NCI-H226 (cell line): ENCODE results near the gene RRM2.

Experiments
- DNase-seq: peaks from one replicate; pipeline ENCODE4 v3.0.0-alpha.2; 2015

The RRM2 gene

DNA sequence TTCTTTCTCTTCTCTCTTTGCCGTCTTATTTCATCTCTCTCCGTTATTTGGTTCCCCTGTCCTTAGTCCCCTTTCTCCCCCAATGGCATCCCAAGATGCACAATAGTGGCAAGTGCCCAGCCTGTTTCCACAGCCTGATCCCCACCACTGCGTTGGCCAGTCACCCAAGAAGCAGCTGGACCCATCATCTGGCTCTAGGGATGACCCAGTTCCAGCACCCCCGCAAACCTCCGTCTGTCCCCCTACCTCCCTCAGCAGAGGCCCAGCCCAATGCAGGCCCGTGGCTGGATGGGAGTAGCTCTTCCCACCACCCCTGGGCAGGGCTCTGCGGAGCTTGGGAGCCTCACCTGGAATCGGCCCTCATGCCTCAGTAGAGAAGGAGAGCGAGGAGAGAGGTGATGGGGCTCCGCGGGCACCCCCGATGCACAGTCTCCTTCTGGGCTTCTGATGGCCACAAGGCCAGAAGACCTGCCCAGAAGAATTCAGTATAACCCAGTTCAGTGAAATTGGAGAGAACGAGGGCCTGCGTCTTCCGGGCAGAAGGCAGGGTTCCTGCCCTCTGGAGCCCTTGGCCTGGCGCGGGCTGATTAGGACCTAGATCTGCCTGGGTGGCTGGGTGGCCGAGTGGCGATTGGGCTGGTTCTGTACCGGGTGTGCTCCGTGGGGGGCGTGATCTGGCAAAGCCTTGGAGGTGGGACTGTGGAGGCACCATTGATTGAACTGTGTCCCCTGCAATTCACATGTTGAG, 50.9 kb downstream of the RRM2 start:
- no peak for DNase-seq

DNA sequence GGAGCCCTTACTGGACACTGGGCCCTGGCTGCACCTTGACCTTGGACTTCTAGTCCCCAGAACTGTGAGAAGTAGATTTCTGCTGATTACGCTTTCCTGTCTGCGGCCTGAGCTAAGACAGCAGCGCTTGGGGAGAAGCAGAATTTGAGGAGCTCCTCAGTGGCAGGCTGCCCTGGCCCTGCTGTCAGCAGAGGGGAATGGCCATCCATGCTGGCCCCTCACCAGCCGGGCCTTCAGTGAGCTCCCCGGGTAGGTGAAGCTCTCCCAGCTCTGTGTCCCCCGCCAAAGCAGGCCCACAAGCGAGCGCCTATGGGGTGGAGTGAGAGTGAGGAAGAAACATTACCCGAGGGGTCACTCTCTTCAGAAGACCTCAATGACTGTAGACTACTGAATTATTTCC, 51.6 kb downstream of the RRM2 start:
- no peak for DNase-seq

DNA sequence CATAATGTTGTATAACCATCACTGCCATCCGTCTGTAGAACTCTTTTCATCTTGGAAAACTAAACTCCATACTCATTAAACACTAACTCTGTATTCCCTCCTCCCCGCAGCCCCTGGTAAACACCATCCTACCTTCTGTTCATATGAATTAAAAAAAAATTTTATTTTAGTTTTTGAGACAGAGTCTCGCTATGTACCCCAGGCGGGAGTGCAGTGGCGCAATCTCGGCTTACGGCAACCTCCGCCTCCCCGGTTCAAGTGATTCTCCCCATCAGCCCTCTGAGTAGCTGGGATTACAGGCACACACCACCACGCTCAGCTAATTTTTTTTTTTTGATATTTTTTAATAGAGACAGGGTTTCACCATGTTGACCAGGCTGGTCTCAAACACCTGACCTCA, 52.9 kb downstream of the RRM2 start:
- DNase-seq: no peak

DNA sequence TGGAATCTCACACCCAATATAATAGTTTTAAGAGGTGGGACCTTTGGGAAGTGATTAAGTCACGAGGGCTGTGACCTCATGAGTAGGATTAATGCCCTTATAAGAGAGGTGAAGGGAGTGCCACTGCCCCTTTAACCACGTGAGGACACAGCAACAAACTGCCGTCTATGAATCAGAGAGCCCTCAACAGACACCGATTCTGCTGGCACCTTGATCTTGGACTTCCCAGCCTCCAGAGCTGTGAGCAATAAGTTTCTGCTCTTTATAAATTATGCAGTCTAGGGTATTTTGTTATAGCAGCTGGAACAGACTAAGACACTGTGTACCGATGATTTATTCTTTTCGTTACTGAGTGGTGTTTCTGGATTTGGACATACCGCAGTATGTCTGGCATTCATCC, 56.2 kb downstream of the RRM2 start:
- no peak for DNase-seq

DNA sequence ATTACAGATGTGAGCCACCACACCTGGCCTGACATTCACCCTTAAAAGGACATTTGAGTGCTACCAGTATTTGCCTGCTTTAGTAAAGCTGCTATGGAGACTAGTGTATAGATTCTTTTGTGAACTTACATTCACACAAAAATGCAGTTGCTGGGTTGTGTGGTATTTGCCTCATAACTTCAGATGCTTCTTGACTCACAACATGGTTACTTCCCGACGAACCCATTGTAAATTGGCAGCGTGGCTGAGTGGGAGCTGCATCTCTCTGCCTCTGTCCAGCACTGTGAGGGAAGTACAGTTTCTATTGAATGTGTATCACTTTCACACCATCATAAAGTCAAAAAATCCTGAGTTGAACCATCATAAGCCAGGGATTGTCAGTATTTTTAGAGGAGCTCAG, 56.9 kb downstream of the RRM2 start:
- DNase-seq: no peak

DNA sequence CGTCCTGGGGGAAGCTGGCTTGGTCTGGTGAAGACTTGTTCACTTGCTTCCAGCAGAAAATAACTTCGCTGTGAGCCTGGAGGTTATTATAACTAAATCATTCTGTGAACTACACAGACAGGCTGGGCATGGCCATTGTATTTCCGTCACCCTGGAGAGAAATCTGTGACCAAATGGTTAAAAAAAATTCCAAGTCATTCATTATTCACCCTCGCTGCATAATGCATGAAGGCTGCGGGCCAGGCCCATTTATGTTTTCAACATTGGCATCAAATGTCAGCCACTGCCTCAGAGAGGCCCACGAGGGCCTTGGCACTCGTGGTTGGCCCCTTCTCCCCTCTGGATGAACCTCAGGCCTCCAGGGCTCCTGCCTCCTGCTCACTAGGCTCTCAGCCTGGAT, 57.7 kb downstream of the RRM2 start:
- no peak for DNase-seq
